Transverse colon (tissue), 4 donors: ENCODE results near the gene PPP3R2. TPM values are rescaled to one million over a fixed set of nuclear protein-coding genes. Genes with fewer than 3 reads are reported as not detected.

Experiments
- DNase-seq: peaks from one replicate; pipeline ENCODE4 v3.0.0-alpha.2; 2019
- H3K27ac ChIP-seq, 4 donors: fragments of 200-600 bp; sonication (generic); 2 replicates each; pipeline ENCODE4 v1.5.1; 2016 to 2018; ENCODE audit warnings: inconsistent platforms in 4 of 4
- H3K27me3 ChIP-seq: fragments of 200-600 bp; sonication (generic); 2 replicates; pipeline ENCODE4 v1.5.1; 2017; ENCODE audit warnings: inconsistent platforms
- H3K36me3 ChIP-seq, 4 donors: fragments of 200-600 bp; sonication (generic); 2 replicates each; pipeline ENCODE4 v1.5.1; 2017 to 2019; ENCODE audit warnings: inconsistent platforms in 4 of 4
- H3K4me1 ChIP-seq, 4 donors: fragments of 200-600 bp; sonication (generic); 2 replicates each; pipeline ENCODE4 v1.5.1; 2017 to 2020; ENCODE audit warnings: inconsistent platforms in 4 of 4
- H3K4me3 ChIP-seq, 4 donors: fragments of 200-600 bp; sonication (generic); 1 replicate in 1 of 4; 2 replicates in 3 of 4; pipeline versions ENCODE4 v1.5.1 to v1.6.1; 2017 to 2019; ENCODE audit warnings: inconsistent platforms in 4 of 4
- H3K9me3 ChIP-seq, 2 donors: fragments of 200-600 bp; sonication (generic); 2 replicates each; pipeline ENCODE4 v1.5.1; 2017 to 2019; ENCODE audit warnings: inconsistent platforms in 2 of 2
- EP300 ChIP-seq: sonication (generic); formaldehyde crosslinking; IDR thresholded peaks from one replicate; pipeline ENCODE4 v1.6.1; 2017; ENCODE audit warnings: antibody characterized with exemption, low read depth
- POLR2A ChIP-seq: fragments of 450-650 bp; IDR thresholded peaks from one replicate; pipeline ENCODE4 v1.6.1; 2016; ENCODE audit warnings: antibody characterized with exemption, mild to moderate bottlenecking, moderate library complexity
- POLR2AphosphoS5 ChIP-seq, 3 donors: sonication (generic); formaldehyde crosslinking; IDR thresholded peaks; one replicate each; pipeline ENCODE4 v1.6.1; 2016; ENCODE audit warnings: antibody characterized with exemption in 3 of 3
- WGBS, 2 donors: methylation state at CpG; one replicate each; pipeline ENCODE4 v1.1.5; 2018; ENCODE audit warnings: low coverage in 1 of 2; 5-methylcytosine and 5-hydroxymethylcytosine counted together
- in situ Hi-C, 4 donors: fragments of 200-750 bp; cut with MboI; loops; one replicate each; pipeline versions ENCODE4 v1.15.0 to v1.15.1; 2017; ENCODE audit warnings: low sequenced_read_pairs in 3 of 4, low pct_ligation_motif_present in 1 of 4, low pct_unique_long_range_greater_than_20kb in 1 of 4
- intact Hi-C: fragments of 100-400 bp; cut with DNase I; formaldehyde crosslinking; loops from one replicate; pipeline ENCODE4 v1.15.1; 2023; ENCODE audit warnings: low total_unique reads
- total RNA-seq, 4 donors: library from RNA; depleted of rRNA; stranded (reverse); fragments of >200 nt; gene quantifications; one replicate each; pipeline ENCODE4 v1.1.0, GENCODE V29; 2016
- TF ChIP-seq, protein P1 (sequence below), 5 experiments: fragments of 200-600 bp in 3 of 5; fragments of 450-650 bp in 2 of 5; sonication (generic) in 3 of 5; IDR thresholded peaks; 1 replicate in 2 of 5; 2 replicates in 3 of 5; pipeline ENCODE4 v1.5.1; 2016 to 2017; ENCODE audit warnings: antibody characterized with exemption in 5 of 5, inconsistent platforms in 3 of 5, mild to moderate bottlenecking in 2 of 5, moderate library complexity in 1 of 5

Gene PPP3R2
- total RNA-seq, 4 donors from 2014 or later = not detected

DNA sequence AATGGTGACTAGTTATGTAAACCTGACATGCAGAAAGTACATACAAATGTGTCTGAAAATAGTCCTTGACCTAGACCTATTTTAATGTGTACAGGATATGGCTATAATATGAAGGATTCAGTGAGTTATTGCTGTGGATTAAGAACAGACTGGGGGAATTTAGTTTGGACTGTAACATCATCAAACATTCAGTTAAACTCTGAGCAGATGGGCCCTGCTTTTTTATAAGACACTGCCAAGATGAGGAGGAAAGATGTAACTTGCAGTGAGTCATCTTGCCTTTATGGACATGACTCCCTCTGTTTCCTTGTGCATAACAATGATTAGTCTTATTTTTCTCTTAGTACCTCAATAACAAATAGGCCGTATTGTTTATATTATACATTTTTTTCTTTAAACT is 12.2 kb downstream of the PPP3R2 start:
- peaks cover 0 to 5% (median 0%) of the 10 kb centered on the region in 4 donors for H3K4me1 ChIP-seq
- H3K27me3 ChIP-seq = no peaks in the 10 kb centered on the region
- no peaks in the 10 kb centered on the region for H3K9me3 ChIP-seq
- H3K27ac ChIP-seq = peak overlapping the region in 1 of 4 donors; percentile 2
- no peak for TF ChIP-seq POLR2AphosphoS5 (IDR thresholded peaks at IDR 0.05)
- TF ChIP-seq, protein P1, sequence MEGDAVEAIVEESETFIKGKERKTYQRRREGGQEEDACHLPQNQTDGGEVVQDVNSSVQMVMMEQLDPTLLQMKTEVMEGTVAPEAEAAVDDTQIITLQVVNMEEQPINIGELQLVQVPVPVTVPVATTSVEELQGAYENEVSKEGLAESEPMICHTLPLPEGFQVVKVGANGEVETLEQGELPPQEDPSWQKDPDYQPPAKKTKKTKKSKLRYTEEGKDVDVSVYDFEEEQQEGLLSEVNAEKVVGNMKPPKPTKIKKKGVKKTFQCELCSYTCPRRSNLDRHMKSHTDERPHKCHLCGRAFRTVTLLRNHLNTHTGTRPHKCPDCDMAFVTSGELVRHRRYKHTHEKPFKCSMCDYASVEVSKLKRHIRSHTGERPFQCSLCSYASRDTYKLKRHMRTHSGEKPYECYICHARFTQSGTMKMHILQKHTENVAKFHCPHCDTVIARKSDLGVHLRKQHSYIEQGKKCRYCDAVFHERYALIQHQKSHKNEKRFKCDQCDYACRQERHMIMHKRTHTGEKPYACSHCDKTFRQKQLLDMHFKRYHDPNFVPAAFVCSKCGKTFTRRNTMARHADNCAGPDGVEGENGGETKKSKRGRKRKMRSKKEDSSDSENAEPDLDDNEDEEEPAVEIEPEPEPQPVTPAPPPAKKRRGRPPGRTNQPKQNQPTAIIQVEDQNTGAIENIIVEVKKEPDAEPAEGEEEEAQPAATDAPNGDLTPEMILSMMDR (IDR thresholded peaks at IDR 0.05) = no peak
- TF ChIP-seq EP300 = no peak
- no peak for TF ChIP-seq POLR2A
- 23 to 63% methylated on average over 1 of the region's 1 CpG for WGBS, 2 donors
- DNase-seq = no peak
- no peak overlapping the region for H3K4me3 ChIP-seq
- H3K36me3 ChIP-seq = no peaks in the 10 kb centered on the region
- intact Hi-C loops = no loop called here
- in situ Hi-C loops = no loop called here

DNA sequence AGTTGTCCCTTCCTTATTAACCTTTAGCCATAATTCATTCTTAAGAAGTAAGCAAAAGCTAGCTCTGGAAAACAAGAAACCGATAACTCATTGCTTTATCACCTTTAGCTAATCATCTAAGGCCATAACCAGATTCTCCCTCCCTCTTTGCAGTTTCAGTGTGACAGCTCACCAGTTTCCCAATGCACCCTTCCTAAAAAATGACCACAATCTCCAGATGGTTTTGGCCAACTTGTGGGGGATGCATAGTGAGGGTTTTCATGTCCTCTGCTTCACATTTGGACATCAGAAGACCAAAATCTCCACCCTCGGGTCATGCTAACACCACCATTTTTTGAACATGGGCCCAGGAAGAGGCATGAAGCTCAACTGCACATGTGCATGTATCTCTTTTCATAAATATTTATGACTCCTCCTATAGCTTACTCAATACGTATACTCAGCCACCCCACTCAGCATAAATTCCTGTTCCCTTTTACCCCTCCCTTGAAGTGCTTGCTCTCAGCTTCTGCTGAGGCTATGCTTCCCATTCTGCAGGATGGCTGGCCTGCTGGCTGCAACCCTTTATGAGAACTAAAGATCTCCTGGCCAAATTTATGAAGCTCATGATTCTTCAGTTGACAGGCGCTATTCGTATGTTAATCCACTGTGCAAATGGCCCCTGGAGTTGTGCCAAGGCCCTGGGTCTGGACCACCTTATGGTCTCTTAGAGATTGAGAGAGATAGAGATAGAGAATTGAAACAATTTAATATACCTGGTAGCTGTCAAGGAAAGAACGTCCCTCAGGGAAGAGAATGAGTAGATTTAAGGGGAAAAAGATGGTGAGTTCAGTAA is 14.8 kb downstream of the PPP3R2 start:
- intact Hi-C loops (no loop called here), in situ Hi-C loops (no loop called here)
- TF ChIP-seq, protein P1 (IDR thresholded peaks at IDR 0.05) = no peak
- TF ChIP-seq POLR2AphosphoS5 (IDR thresholded peaks at IDR 0.05) (no peak), EP300 (no peak), POLR2A (no peak)
- Histone ChIP-seq H3K27me3 (no peaks in the 10 kb centered on the region), H3K9me3 (no peaks in the 10 kb centered on the region), H3K4me1 (no peaks in the 10 kb centered on the region), H3K27ac (no peak overlapping the region), H3K4me3 (no peak overlapping the region), H3K36me3 (no peaks in the 10 kb centered on the region)
- no peak for DNase-seq
- 78 to 81% methylated on average over 5 to 6 of the region's 6 CpGs for WGBS, 2 donors

DNA sequence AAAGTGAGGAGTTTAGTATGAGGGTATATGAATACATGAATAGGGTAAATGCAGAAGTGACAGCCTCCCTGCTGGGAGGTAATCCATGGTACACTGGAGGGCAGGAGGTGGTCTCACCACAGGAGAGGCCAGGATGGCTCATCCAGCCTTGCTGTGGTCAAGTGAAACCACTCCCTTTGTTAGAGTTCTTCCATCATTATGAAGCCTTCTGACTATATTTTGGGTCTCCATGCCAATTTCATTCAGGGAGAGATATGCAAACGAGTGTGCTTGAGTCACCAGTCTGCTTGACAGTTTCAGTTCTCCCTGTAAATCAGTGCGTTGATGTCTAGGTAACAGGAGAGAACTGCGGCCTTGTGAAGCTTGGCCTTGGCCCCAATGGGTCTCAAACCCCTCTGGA is 16.4 kb downstream of the PPP3R2 start:
- 70 to 83% methylated on average over 3 of the region's 3 CpGs for WGBS, 2 donors
- H3K27ac ChIP-seq = no peak overlapping the region
- H3K27me3 ChIP-seq = no peaks in the 10 kb centered on the region
- no peaks in the 10 kb centered on the region for H3K36me3 ChIP-seq
- intact Hi-C loops (no loop called here), in situ Hi-C loops (no loop called here)
- TF ChIP-seq POLR2AphosphoS5 (IDR thresholded peaks at IDR 0.05) = no peak
- TF ChIP-seq POLR2A = no peak
- no peak for TF ChIP-seq EP300
- TF ChIP-seq, protein P1 (IDR thresholded peaks at IDR 0.05) = no peak
- no peaks in the 10 kb centered on the region for H3K4me1 ChIP-seq
- no peak overlapping the region for H3K4me3 ChIP-seq
- H3K9me3 ChIP-seq = no peaks in the 10 kb centered on the region
- no peak for DNase-seq

DNA sequence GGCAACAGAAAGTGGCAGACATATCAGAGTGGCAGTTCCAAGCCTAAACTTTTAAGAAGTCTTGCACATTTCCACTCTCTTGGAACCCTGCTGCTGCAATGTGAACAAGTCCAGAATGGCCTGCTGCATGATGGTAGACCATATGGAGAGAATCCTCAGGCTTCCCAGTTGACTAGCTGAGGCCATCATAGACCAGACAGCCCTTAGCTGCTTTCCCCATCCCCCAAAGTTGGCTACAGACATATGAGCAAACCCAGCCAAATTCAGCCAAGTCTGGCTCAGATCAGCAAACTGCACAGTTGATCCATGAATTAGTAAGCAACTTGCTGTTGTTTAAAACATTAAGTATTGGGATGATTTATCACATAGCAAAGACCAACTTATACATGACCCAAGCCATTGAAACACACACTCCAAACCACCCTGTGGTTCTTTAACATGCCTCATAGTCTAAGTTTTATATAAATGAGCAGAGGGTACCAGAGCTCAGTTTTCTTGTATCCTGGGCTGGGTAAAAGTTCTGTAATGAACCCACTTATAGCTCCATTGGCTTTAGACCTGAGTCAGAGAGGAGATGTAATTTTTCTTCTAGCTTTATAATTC is 19.9 kb downstream of the PPP3R2 start:
- no peak for TF ChIP-seq POLR2AphosphoS5 (IDR thresholded peaks at IDR 0.05)
- Histone ChIP-seq H3K4me3 (no peak overlapping the region), H3K36me3 (no peaks in the 10 kb centered on the region), H3K4me1 (no peaks in the 10 kb centered on the region), H3K27ac (no peak overlapping the region), H3K9me3 (no peaks in the 10 kb centered on the region), H3K27me3 (no peaks in the 10 kb centered on the region)
- in situ Hi-C loops = no loop called here
- intact Hi-C loops = no loop called here
- DNase-seq = no peak
